AG09319 (cell line): ENCODE results near the gene MINDY2.

Source experiments
- DNase-seq: peaks from one replicate; pipeline ENCODE4 v3.0.0-alpha.2; 2010; ENCODE audit warnings: low read depth; ENCODE audit errors: extremely low read depth
- CTCF ChIP-seq: IDR thresholded peaks from 2 replicates; pipeline ENCODE4 v1.5.1; 2011; ENCODE audit warnings: low read depth, mild to moderate bottlenecking, inconsistent platforms, low read length, moderate library complexity

Gene MINDY2

GRCh38 chr15:58898150-58898680 lies 127.1 kb downstream of the MINDY2 start:
- no peak for TF ChIP-seq CTCF
- no peak for DNase-seq

GRCh38 chr15:58900631-58901030 lies 129.5 kb downstream of the MINDY2 start:
- no peak for DNase-seq
- TF ChIP-seq CTCF, result no peak

GRCh38 chr15:58908550-58909309 lies 137.6 kb downstream of the MINDY2 start:
- TF ChIP-seq CTCF, result no peak
- no peak for DNase-seq

GRCh38 chr15:58909616-58910015 lies 138.5 kb downstream of the MINDY2 start:
- TF ChIP-seq CTCF, result no peak
- DNase-seq, result no peak

- DNase-seq, result no peak
- TF ChIP-seq CTCF, result no peak
Observed at GRCh38 chr15:58910456-58910855, 139.4 kb downstream of the MINDY2 start.
